ENCODE data around the gene NEFH. TPM values are rescaled to one million over a fixed set of nuclear protein-coding genes. Genes with fewer than 3 reads are reported as not detected.

NEFH gene
- total RNA-seq, 1 experiment from 2014 or later = 5.7 TPM

GRCh38 chr22:29511126-29511862, 31.3 kb downstream of the NEFH start:
- H3K9me3 ChIP-seq (ENCODE audit: control insufficient read depth, low read depth, low read length) = no peaks in the 10 kb centered on the region
- H3K4me1 ChIP-seq (ENCODE audit: insufficient read depth, low read length) = no peaks in the 10 kb centered on the region
- no peaks in the 10 kb centered on the region for H3K79me2 ChIP-seq (ENCODE audit: insufficient read depth, low read length)
- H3K14ac ChIP-seq (ENCODE audit: insufficient read depth, low read length) = no peak overlapping the region
- H3K56ac ChIP-seq (ENCODE audit: insufficient read length, low read depth, low read length) = no peak overlapping the region
- H4K5ac ChIP-seq (ENCODE audit: insufficient read length, low read depth, low read length) = no peak overlapping the region
- H4K8ac ChIP-seq (replicated peaks; ENCODE audit: insufficient read length, low read depth, low read length) = no peak overlapping the region
- H3K27me3 Mint-ChIP-seq (ENCODE audit: low read depth) = no peaks in the 10 kb centered on the region
- no peak overlapping the region for H3K4me2 ChIP-seq (ENCODE audit: insufficient read depth, insufficient read length, low read length)
- no peak overlapping the region for H2BK120ac ChIP-seq (ENCODE audit: low read depth, low read length, poor library complexity, severe bottlenecking)
- no peaks in the 10 kb centered on the region for H3K4me1 Mint-ChIP-seq
- H3K27me3 ChIP-seq (ENCODE audit: insufficient read depth, low read length) = no peaks in the 10 kb centered on the region
- no peaks in the 10 kb centered on the region for H3K23me2 ChIP-seq (ENCODE audit: insufficient read length, low read depth, low read length, poor library complexity, severe bottlenecking)
- no peak overlapping the region for H3K27ac ChIP-seq (ENCODE audit: insufficient read length, low read depth, low read length)
- no peak overlapping the region for H3K4me3 Mint-ChIP-seq
- H3K18ac ChIP-seq (ENCODE audit: insufficient read length, low read depth, low read length) = no peak overlapping the region
- no peak overlapping the region for H3K9ac ChIP-seq (ENCODE audit: extremely low read depth, insufficient read length, low read length)
- no peak for DNase-seq
- no peak overlapping the region for H3K4ac ChIP-seq (ENCODE audit: low read depth, low read length)
- no peak overlapping the region for H3K23ac ChIP-seq (ENCODE audit: insufficient read length, low read depth, low read length)
- TF ChIP-seq, protein P1, sequence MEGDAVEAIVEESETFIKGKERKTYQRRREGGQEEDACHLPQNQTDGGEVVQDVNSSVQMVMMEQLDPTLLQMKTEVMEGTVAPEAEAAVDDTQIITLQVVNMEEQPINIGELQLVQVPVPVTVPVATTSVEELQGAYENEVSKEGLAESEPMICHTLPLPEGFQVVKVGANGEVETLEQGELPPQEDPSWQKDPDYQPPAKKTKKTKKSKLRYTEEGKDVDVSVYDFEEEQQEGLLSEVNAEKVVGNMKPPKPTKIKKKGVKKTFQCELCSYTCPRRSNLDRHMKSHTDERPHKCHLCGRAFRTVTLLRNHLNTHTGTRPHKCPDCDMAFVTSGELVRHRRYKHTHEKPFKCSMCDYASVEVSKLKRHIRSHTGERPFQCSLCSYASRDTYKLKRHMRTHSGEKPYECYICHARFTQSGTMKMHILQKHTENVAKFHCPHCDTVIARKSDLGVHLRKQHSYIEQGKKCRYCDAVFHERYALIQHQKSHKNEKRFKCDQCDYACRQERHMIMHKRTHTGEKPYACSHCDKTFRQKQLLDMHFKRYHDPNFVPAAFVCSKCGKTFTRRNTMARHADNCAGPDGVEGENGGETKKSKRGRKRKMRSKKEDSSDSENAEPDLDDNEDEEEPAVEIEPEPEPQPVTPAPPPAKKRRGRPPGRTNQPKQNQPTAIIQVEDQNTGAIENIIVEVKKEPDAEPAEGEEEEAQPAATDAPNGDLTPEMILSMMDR (conservative IDR thresholded peaks at IDR 0.05) = no peak
- no peaks in the 10 kb centered on the region for H4K20me1 ChIP-seq (ENCODE audit: control insufficient read depth, insufficient read depth, insufficient read length)
- no peak overlapping the region for H3T11ph ChIP-seq (ENCODE audit: low read length)
- H3K36me3 Mint-ChIP-seq (ENCODE audit: insufficient read depth in 1 of 3, low read depth in 3 of 3) = peaks cover 31 to 72% (median 72%) of the 10 kb centered on the region in 3 experiments; a peak in 6 of 7 replicates
- H4K91ac ChIP-seq (ENCODE audit: insufficient read length, low read depth, low read length) = no peak overlapping the region
- no peak overlapping the region for H2BK15ac ChIP-seq (ENCODE audit: low read depth, low read length)
- no peaks in the 10 kb centered on the region for H3K79me1 ChIP-seq (ENCODE audit: insufficient read depth, low read depth, low read length, poor library complexity, severe bottlenecking)
- H3K9me3 Mint-ChIP-seq = no peaks in the 10 kb centered on the region
- WGBS (ENCODE audit: extremely low coverage, insufficient read length, low lambda C conversion rate) = no CpG with 5 or more reads among the region's 8 CpGs
- no peak overlapping the region for H2AFZ ChIP-seq (ENCODE audit: low read length)
- H2BK20ac ChIP-seq (ENCODE audit: low read depth, low read length, poor library complexity, severe bottlenecking) = no peak overlapping the region
- H2AK5ac ChIP-seq (ENCODE audit: insufficient read length, low read length) = no peak overlapping the region
- H3K27ac Mint-ChIP-seq = no peak overlapping the region
- H2BK5ac ChIP-seq (ENCODE audit: insufficient read length, low read length) = no peak overlapping the region
- H2BK12ac ChIP-seq (ENCODE audit: insufficient read length, low read depth, low read length) = no peak overlapping the region
